HG03159 (cell line): Measurements from ENCODE around the gene PRSS56.

ENCODE experiments used
- ATAC-seq: cut with Tn5 transposase; IDR thresholded peaks from one replicate; pipeline ENCODE4 v1.9.1; 2021; ENCODE audit warnings: mild to moderate bottlenecking, moderate library complexity; ENCODE audit not compliant: unreplicated experiment

PRSS56 gene

DNA sequence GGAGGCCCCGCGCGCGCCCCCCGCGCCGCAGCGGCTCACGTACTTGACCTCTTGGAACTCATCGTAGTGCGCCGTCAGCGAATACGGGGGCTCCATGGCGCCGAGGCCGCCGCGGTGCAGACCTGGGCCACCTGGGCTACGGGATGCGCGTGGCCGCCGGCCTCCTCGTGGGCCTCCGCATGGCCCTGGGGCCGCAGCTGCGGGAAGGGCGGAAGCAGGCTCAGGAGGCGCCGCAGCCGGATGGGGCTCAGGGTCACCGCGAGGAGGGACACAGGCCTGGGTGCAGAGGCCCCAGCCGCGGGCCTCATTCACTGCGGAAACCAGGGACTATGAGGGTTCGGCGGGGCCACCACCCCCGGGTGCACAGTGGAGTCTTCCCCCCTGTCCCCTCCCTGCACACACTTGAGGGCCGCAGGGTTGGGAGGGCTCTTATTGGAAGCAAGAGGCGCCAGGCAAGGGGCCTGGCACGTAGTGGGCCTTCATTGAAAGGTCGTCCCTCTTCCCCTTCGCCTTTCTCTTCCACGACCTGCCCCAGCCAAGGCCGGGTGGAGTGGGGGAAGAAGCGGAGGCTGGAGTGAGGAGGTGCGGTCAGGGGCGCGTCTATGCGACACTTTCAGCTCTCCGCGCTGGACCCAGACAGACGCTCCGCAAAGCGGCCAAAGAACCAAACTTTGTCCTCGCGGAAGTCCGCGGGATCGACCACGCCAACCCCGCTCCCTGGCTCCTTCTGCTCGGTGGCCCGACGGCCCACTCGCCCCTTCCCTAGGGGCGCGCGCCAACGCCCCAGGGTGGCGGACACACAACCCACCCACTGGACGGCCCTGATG lies 33.4 kb upstream of the PRSS56 start:
- no peak for ATAC-seq

DNA sequence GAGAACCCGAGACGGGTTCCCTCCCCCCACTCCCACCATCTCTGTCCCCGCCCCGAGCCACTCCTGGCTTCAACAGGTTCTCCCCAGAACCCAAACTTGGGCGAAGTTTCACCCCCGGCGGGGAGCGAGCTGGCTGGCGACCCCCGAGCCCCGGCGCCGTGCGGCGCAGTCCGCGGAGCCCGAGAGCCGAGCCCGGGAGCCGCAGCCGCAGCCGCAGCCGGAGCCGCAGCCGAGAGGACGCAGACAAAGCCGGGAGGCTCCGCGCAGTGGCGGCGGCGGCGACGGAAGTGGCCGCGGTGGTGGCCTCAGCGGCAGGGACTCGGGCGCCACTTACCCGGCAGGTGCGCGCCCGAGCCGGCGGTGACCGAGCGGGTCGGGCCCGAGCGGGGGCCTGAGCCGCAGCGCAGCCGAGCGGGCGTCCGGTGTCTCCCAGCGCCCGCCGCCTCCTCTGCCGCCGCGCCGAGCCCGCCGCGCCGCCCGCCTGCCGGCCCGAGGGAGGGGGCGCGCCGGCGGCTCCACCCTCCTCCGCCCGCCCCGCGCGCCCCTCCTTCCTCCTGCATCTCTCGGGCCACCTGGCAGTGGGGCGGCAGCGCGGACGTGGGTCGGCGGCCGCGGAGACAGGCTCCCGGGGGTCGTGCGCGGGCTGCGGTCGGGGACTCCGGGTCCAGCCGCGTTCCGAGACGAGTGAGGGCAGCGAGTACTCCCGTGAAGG lies 32.6 kb upstream of the PRSS56 start, which contains the start of gene ECEL1:
Gene ECEL1, minus strand, starts transcription at position 450 of the 712 bp plus-strand sequence. CDS start 1,181 bp downstream, outside the sequence.
- no peak for ATAC-seq

DNA sequence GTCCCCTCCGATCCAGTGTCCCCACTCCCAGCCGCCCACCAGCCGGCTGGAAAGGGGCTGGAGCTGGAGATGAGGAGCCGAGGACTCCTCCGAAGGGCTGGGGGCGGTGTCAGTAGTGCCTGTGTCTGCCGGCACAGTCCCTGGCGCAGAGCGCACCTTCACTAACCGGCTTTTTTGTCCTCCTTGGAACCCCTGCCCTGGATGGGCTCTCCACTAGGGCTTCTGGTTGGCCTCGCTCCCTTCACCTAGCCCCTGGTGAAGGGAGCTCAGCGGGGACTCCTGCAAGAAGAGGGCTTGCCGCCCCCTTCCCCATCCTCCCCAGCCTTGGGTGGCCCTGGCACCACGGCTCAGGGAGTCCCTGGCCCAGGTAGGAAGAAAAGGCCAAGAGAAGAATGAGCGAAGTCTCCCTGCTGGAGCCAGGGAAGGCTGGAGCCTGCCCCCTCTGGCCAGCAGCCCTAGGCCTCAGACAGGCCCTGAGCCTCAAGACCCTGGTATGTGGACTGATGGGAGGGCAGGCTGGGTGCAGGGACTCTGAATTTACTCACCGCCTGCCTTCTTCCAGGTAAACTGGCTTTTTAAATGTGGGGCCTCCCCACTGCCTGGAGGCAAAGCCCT lies 32.0 kb upstream of the PRSS56 start:
- ATAC-seq = no peak

DNA sequence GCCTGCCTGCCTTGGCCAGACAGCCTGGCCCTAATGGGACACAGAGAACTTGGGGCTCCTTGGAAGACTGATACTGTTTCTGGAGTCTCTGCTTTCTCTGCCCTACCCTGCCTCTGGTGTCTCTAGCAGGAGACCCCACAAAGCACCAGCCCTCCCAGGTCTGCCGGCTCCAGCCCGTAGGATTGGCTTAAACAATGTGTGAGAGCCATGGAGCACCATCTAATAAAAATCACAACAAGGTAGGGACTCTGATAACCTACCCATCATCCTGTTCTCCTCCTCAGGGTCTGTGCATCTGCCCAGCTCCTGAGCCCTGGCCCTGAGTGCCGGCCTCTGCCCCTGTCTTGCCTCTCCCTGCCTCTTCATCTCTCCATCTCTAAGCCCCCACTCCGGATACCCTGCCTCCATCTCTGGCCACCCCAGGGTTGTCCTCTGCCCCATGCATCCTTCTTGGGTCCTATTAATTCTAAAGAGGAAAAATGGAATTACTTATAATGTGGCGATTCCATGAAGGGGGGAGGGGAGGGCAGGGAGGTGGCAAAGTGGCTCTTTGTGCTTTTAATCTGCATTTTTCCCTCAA lies 31.4 kb upstream of the PRSS56 start:
- ATAC-seq = no peak

DNA sequence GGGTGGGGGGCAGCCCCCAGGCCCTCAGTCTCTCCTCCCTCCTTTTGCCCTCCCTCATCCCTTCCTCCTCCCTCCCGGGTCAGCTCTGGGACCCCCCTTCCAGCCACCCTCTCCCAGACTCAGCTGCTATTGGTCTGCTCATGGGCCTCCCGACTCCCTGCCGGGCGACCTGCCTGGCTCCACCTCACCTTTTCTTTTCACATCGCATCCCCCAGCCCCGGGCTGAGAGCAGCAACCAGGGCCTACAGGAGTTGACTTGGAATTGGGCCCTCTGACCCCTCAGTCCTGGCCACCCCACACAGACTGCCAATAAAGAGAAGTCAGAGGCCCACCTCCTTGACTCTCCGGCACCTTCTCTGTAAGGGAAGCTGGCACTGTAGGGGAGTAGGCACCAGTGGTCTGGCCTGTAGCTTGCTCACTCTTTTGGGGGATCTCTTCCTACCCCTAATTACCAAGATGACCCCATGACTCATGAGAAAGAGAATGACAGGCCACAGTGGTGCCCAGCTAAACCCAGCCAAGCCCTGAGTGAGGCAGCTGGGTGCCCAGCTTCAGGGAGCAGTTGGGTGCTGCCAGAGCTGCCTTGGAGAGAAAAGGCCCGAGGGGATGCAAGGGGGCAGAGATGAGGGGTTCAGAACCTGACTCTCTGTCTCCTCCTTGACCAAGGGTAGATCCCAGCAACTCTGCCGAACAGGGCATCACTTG lies 30.5 kb upstream of the PRSS56 start:
- ATAC-seq = no peak

DNA sequence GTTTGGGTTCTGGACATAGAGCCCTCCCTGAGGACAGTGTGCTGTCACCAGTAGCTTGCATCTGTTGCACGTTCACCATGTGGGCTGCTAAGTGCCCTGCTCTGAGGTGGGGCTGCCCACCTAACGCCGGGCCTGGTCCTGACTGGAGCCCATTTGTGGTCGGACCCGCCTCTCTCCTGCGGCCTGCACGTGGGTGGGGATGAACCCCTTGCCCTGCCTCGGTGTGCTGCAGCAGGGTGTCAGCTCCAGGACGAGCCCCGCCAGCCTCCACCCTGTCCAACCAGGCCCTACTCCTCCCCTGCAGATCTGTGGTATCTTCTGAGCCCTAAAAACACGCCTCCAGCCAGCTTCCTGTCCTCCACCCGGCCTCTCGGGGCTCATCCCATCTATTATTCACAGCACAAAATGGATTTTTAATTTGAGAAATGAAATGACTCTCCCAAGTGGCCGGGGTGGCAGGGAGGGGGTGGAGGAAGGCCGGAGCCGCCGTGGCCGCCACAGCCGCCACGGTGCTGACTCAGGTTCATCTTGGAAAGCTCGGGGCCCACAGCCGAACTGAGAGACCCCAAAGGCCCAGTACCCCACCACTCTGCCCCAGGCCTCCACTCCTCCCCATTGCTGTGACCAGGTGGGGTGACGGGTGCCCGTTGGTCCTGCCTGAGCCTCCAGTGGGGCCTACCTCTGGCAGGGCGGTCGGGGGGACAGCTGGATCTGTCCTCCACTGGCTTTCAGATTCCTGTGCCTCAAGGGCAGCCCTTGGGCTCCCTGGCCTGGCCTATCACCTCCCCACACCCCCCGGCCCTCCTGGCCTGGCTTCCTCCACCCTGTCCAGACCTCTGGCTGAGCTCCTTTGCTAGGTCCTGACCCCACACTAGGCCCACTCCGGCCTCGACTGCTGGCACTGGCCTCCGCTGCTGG lies 29.7 kb upstream of the PRSS56 start:
- no peak for ATAC-seq

DNA sequence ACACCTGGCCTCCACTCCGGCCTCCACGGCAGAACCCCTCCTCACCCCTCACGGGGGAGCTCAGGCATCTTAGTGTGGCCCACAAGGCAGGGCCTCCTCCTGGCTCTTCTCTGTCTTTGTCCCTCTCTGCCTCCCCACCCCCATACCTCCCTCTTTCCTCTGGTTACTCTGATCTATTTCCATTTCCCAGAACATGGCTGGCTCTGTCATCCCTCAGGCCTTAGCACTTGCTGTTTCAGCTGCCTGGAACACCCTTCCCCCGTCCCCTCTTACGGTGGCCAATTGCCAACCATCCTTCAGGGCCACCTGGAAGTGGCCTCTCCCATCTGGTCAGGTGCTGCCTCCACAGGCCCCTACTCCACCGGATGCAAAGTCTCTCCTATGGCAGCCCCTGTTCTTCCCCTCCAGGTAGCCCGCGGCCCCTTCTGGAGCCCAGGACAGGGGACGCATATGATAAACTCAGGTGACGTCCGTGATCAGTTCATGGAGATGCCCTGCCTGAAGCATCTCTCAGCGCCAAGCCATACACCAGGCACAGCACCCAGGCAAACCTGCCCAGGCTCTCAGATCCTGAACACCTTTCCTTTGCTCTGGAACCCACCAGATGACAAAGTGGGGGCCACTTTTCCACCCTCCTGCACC lies 28.9 kb upstream of the PRSS56 start:
- no peak for ATAC-seq

DNA sequence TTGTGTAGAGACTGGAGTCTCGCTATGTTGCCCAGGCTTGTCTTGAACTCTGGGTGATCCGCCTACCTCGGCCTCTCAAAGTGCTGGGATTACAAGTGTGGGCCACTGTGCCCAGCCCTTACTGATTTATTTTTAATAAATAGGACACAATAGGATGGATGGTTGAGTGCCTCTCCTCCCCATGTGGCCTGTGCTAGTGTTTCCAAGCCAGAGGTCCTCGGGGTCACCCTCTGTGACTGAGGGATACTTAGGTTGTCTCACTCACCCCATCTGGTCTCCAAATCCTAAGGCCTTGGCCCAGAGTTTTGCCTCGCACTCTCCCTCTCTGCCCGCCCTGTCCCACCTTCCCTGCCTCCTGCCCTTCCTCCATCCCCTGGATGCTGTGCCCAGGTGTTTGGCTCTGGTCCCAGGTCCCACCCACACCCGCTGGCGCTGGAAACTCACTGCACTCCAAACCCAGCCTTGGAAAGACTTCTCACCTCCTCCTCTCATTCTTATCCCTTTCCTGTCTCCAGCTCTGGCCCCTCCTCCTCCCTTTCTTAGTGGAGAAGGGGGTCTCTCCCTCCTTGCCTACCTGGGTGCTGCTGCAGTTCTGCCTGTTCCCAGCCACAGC lies 27.8 kb upstream of the PRSS56 start:
- no peak for ATAC-seq

DNA sequence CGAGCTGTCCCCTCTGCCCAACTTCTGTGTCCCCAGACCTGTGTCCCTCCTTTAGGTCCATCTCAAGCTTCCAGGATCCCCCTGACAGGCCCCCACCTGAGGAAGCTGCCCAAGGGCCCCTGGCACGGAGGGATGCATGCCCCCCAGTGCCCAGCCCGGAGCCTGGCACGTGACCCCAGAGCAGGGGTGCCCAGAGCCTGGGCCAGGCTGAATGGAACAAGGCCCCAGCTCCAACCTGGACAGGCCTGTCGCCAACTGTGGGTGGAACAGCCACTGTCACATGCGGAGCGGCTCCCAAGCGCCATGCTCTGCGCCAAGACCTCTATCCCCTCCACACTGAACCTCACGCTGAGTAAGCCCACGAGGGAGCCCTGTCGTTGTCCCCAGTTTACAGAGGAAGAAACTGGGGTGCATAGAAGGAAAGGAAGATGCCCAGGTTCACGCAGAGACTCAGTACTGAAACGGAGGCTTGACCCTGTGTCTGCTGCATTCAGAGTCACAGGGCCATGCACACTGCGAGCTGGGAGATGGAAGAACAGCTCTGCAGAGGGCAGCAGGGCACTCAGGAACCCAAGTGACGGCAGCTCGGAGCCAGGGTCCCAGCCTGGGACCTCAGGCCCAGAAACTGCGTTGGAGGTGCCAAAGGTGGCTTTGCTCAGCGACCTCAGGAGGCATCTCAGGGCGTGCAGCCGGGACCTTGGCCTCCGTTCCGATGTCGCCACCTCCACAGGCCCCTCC lies 27.1 kb upstream of the PRSS56 start:
- ATAC-seq = no peak

DNA sequence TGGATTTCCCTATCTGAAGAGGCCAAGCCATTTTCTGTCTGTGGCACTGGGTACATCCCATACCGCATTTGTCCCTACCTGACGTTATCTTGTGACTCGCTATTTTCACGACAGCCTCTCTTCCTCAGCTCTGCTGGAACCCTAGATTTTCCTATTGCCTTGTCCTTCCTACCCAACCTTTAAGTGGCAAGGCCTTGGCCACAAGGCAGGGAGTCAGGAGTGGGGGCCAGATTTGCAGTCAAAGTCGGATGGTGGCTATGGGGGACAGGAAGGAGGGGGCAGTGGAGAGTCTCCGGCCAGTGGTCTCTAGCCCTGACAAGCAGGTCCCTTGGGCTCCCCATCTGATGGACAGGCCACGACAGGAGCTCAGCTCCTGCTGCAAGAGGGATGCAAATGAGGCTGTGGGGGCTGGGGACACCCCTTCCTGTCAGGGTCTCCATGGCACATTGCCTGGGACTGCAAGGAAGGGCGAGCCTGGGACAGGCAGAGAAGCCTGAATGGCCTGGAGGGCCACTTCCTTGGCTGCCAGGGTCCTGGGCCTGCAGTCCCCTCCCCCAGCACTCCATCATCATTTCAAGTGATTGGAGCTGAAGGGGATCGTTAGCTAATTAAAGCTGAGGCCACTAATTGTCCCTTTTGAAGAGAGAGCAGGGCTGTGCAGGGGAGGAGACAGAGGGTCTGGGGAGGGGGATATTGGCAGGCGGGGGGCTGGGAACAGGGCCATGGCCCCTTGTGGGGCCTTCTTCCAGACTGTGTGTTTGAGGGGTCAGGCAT lies 26.3 kb upstream of the PRSS56 start:
- no peak for ATAC-seq

DNA sequence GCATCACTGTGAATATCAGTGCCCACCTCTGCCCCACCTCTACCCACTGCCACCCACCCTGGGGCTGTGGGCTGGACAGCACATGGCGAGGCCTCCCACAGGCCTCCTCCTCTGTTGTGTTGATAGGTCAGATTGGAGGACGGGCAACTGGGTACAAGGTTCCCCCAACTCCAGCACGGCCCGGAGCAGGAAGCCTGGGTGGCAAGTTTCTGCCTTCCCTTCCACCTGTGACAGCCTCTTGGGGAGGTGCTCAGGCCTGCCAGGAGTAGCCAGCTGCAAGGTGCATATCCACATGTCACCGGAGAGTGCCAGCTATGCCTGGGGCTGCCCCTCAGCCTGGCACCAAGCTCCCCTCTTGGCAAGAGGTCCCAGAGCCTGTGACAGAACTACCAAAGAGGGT lies 25.6 kb upstream of the PRSS56 start:
- ATAC-seq = no peak

DNA sequence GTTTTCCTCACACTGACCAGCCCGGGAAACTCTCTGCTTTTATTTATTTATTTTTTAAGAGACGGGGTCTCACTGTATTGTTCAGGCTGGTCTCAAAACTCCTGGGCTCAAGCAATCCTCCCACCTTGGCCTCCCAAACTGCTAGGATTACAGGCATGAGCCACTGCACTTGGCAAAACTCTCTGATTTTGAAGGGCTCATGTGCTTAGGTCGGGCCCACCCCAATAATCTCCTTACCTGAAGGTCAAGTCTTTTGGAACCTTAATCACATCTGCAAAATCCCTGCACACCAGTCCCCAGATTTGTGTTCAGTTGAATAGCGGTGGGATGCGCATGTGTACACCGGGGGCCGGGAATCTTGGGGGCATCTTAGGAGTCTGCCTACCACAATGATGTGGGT lies 24.9 kb upstream of the PRSS56 start:
- no peak for ATAC-seq

DNA sequence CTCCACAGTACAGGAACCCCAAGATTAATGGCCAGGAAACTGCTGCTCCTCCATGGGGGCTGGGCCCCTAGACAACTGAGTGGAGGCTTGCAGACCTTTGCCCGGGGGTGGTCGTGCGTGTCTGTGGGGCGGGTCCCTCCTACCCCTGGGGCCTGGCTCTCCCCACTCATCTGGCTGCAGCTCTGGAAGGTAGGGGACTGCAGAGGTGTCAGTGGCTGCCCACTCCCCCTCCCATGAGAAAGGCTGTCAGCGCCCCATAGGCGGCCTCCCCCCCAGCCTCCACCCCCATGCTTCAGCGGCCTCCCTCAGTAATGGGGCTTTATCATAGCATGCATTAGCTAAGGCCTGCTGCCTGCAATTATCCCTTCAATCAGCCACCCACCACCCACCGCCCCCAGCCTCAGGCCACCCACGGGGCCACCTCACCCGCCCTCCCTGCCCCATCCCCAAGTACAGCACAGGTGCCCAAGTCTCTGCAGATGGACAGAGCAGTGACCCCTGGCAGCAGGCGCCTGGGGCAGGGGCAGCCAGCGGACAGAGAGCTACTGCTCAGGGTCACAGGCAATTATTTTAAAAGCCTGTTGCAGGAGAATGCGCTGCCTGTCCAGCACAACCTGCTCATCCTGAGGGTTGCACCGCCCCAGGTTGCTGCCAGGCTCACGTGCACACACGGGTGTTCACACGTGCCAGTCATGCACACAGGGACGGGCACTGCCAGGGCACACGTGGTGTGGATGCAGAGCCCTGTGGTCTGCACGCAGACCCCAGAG lies 23.5 kb upstream of the PRSS56 start:
- ATAC-seq = no peak

DNA sequence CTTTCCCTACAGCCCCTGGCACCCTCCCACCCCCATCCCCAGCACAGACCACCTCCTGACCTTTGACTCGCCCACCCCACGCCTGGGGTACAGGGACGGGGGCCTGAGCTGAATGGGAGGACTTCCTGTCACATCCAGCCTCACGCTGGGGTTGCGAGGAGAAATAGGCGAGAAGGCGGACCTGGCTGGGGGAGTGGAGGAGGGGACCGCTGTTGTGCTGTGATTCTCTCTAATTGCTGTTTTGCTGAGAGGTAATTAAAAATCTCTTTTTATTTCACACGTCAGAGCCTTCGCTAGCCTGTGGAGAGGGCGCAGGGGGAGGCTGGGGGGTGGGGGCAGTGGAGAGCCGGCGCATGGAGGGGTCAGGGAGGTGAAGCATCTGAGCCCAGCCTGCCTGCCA lies 22.8 kb upstream of the PRSS56 start:
- ATAC-seq = no peak

DNA sequence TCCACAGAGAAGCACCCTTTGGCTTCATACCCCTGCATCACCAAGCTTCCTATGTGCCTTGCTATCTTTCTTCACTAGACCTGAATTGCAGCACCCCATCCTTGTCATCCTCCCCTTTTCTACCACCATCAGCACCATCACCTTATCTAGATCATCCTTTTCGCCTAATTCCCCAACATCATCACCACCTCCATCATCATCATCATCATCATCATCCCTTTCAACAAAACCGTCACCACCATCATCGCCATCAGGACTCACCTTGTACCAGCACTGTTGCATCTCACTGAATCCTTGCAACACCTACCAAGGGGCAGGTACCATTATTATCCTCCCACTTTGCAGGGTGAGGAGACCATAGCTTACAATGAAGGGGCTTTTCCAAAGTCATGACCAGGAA lies 21.7 kb upstream of the PRSS56 start:
- ATAC-seq = no peak

DNA sequence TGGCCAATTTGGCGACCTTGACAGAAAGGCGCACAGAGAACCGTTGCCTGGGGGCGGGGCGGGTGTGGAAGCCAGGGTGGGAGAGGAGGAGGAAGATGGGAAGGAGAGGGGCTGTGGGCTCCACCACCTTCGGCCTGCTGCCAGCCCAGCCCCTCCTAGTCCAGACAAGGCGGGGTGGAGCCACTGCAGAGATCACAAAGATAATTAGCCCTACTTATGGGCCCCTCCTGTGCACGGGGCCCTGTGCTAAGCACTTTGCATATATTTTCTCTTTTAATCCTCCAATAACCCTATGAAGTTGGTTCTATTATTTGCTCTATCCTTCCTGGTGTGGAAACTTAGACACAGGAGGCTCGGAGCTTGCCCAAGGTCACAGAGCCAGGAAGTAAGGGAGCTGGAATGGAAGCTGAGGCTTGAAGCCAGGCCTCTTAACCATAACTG lies 18.8 kb upstream of the PRSS56 start:
- ATAC-seq = no peak
